Vagina (tissue), 2 donors: Measurements from ENCODE around the gene EBNA1BP2. TPM values are rescaled to one million over a fixed set of nuclear protein-coding genes. Genes with fewer than 3 reads are reported as not detected.

Experiments used
- DNase-seq, 2 donors: peaks; one replicate each; pipeline ENCODE4 v3.0.0-alpha.2; 2017; ENCODE audit errors: extremely low spot score in 2 of 2
- H3K27ac ChIP-seq: fragments of 200-600 bp; sonication (generic); one replicate; pipeline ENCODE4 v1.5.1; 2019
- H3K27me3 ChIP-seq: fragments of 200-600 bp; sonication (generic); one replicate; pipeline ENCODE4 v1.5.1; 2019
- H3K36me3 ChIP-seq, 2 donors: fragments of 200-600 bp; sonication (generic); one replicate each; pipeline ENCODE4 v1.5.1; 2017 to 2019
- H3K4me1 ChIP-seq: fragments of 200-600 bp; sonication (generic); one replicate; pipeline ENCODE4 v1.5.1; 2019
- H3K4me3 ChIP-seq, 2 donors: fragments of 200-600 bp; sonication (generic); 1 replicate in 1 of 2; 2 replicates in 1 of 2; pipeline ENCODE4 v1.5.1; 2016 to 2019
- H3K9me3 ChIP-seq: fragments of 200-600 bp; sonication (generic); one replicate; pipeline ENCODE4 v1.5.1; 2019
- CTCF ChIP-seq, 3 experiments: fragments of 450-650 bp in 2 of 3; fragments of 200-600 bp in 1 of 3; sonication (generic) in 1 of 3; IDR thresholded peaks; one replicate each; pipeline ENCODE4 v1.5.1; 2017 to 2019; ENCODE audit warnings: antibody characterized with exemption in 3 of 3, mild to moderate bottlenecking in 2 of 3, moderate library complexity in 2 of 3
- POLR2A ChIP-seq, 2 donors: fragments of 450-650 bp; IDR thresholded peaks; one replicate each; pipeline ENCODE4 v1.6.1; 2017; ENCODE audit warnings: antibody characterized with exemption in 2 of 2, mild to moderate bottlenecking in 2 of 2, moderate library complexity in 2 of 2
- POLR2AphosphoS5 ChIP-seq, 2 donors: sonication (generic); formaldehyde crosslinking; IDR thresholded peaks; one replicate each; pipeline ENCODE4 v1.9.0; 2017; ENCODE audit warnings: antibody characterized with exemption in 2 of 2, mild to moderate bottlenecking in 2 of 2, low read depth in 1 of 2; ENCODE audit not compliant: insufficient read depth in 1 of 2
- intact Hi-C: fragments of 100-400 bp; cut with DNase I; formaldehyde crosslinking; loops from one replicate; pipeline ENCODE4 v1.15.1; 2023
- total RNA-seq: library from RNA; depleted of rRNA; stranded (reverse); fragments of >200 nt; gene quantifications from one replicate; pipeline ENCODE4 v1.2.3, GENCODE V29; 2016

The EBNA1BP2 gene
- total RNA-seq, 1 donor from 2014 or later: 43.5 TPM

GRCh38 chr1:43135857-43136781 lies 36.0 kb downstream of the EBNA1BP2 start:
- Histone ChIP-seq H3K4me1 (peaks cover 11% of the 10 kb centered on the region), H3K36me3 (no peaks in the 10 kb centered on the region), H3K9me3 (no peaks in the 10 kb centered on the region), H3K27ac (no peak overlapping the region), H3K4me3 (no peak overlapping the region), H3K27me3 (no peaks in the 10 kb centered on the region)
- intact Hi-C loops: no loop called here
- TF ChIP-seq POLR2A (IDR thresholded peaks at IDR 0.05): no peak
- peak in 1 of 2 donors; percentile 69 for TF ChIP-seq POLR2AphosphoS5 (IDR thresholded peaks at IDR 0.05; ENCODE audit: insufficient read depth in 1 of 2, low read depth in 1 of 2)
- no peak for DNase-seq

GRCh38 chr1:43134640-43135039 lies 37.5 kb downstream of the EBNA1BP2 start:
- no peak for TF ChIP-seq POLR2A (IDR thresholded peaks at IDR 0.05)
- TF ChIP-seq POLR2AphosphoS5 (IDR thresholded peaks at IDR 0.05; ENCODE audit: insufficient read depth in 1 of 2, low read depth in 1 of 2): no peak
- no peak for TF ChIP-seq CTCF (IDR thresholded peaks at IDR 0.05)
- H3K36me3 ChIP-seq: no peaks in the 10 kb centered on the region
- no peaks in the 10 kb centered on the region for H3K27me3 ChIP-seq
- intact Hi-C loops: no loop called here
- DNase-seq: no peak
- H3K9me3 ChIP-seq: no peaks in the 10 kb centered on the region
- peaks cover 11% of the 10 kb centered on the region for H3K4me1 ChIP-seq
- H3K4me3 ChIP-seq: no peak overlapping the region
- H3K27ac ChIP-seq: no peak overlapping the region

GRCh38 chr1:43134068-43134467 lies 38.0 kb downstream of the EBNA1BP2 start:
- no peak for TF ChIP-seq POLR2A (IDR thresholded peaks at IDR 0.05)
- no peak for TF ChIP-seq POLR2AphosphoS5 (IDR thresholded peaks at IDR 0.05; ENCODE audit: insufficient read depth in 1 of 2, low read depth in 1 of 2)
- no peak for TF ChIP-seq CTCF (IDR thresholded peaks at IDR 0.05)
- DNase-seq: no peak
- no peak overlapping the region for H3K4me3 ChIP-seq
- H3K27me3 ChIP-seq: no peaks in the 10 kb centered on the region
- H3K36me3 ChIP-seq: no peaks in the 10 kb centered on the region
- H3K4me1 ChIP-seq: peaks cover 11% of the 10 kb centered on the region
- no peaks in the 10 kb centered on the region for H3K9me3 ChIP-seq
- intact Hi-C loops: no loop called here
- no peak overlapping the region for H3K27ac ChIP-seq

GRCh38 chr1:43129426-43129825 lies 42.7 kb downstream of the EBNA1BP2 start:
- intact Hi-C loops: no loop called here
- H3K4me3 ChIP-seq: no peak overlapping the region
- TF ChIP-seq CTCF (IDR thresholded peaks at IDR 0.05) (no peak), POLR2AphosphoS5 (IDR thresholded peaks at IDR 0.05; ENCODE audit: insufficient read depth in 1 of 2, low read depth in 1 of 2) (no peak), POLR2A (IDR thresholded peaks at IDR 0.05) (no peak)
- no peaks in the 10 kb centered on the region for H3K9me3 ChIP-seq
- no peaks in the 10 kb centered on the region for H3K36me3 ChIP-seq
- no peaks in the 10 kb centered on the region for H3K4me1 ChIP-seq
- DNase-seq: no peak
- no peak overlapping the region for H3K27ac ChIP-seq
- no peaks in the 10 kb centered on the region for H3K27me3 ChIP-seq

- H3K36me3 ChIP-seq: no peaks in the 10 kb centered on the region
- TF ChIP-seq POLR2A (IDR thresholded peaks at IDR 0.05) (no peak), CTCF (IDR thresholded peaks at IDR 0.05) (no peak), POLR2AphosphoS5 (IDR thresholded peaks at IDR 0.05; ENCODE audit: insufficient read depth in 1 of 2, low read depth in 1 of 2) (no peak)
- no peaks in the 10 kb centered on the region for H3K27me3 ChIP-seq
- intact Hi-C loops: no loop called here
- no peak overlapping the region for H3K27ac ChIP-seq
- DNase-seq: no peak
- H3K4me3 ChIP-seq: no peak overlapping the region
- H3K4me1 ChIP-seq: no peaks in the 10 kb centered on the region
- H3K9me3 ChIP-seq: no peaks in the 10 kb centered on the region
These were observed 43.3 kb downstream of the EBNA1BP2 start for GRCh38 chr1:43128816-43129215.
